ENCODE data around the gene APBA2.

- TF ChIP-seq CTCF (IDR thresholded peaks at IDR 0.05) (no peak), EP300 (IDR thresholded peaks at IDR 0.05) (no peak), POLR2A (IDR thresholded peaks at IDR 0.05) (no peak)
Observed at GRCh38 chr15:28944286-28944685, 58.5 kb downstream of the APBA2 start.

All from tibial nerve (tissue), 4 donors.